ENCODE results near the gene HSD3B1. TPM values are rescaled to one million over a fixed set of nuclear protein-coding genes. Genes with fewer than 3 reads are reported as not detected.

Gene HSD3B1
- polyA plus RNA-seq, 3 donors = not detected

- intact Hi-C loops (cut with micrococcal nuclease) = no loop called here
- no peak overlapping the region for H3K27ac ChIP-seq (ENCODE audit: low read depth in 1 of 2, low read length in 2 of 2)
- 88% methylated on average over 1 of the region's 1 CpG for WGBS (ENCODE audit: insufficient coverage)
- no peaks in the 10 kb centered on the region for H3K4me1 ChIP-seq (ENCODE audit: control insufficient read depth in 1 of 2, insufficient read depth in 2 of 2, low read length in 2 of 2)
- no peaks in the 10 kb centered on the region for H3K36me3 Mint-ChIP-seq
- H4K20me1 ChIP-seq (ENCODE audit: insufficient read depth, low read length) = no peaks in the 10 kb centered on the region
- no peak overlapping the region for H3K9ac ChIP-seq (ENCODE audit: insufficient read depth, low read length, poor library complexity, severe bottlenecking)
- H3K27me3 ChIP-seq (ENCODE audit: control insufficient read depth in 2 of 2, insufficient read depth in 2 of 2, low read length in 2 of 2) = no peaks in the 10 kb centered on the region
- H2AFZ ChIP-seq (ENCODE audit: insufficient read depth, low read depth, low read length, poor library complexity, severe bottlenecking) = no peak overlapping the region
- H3K4me3 ChIP-seq (replicated peaks in 1 of 3; ENCODE audit: low read depth in 2 of 3, low read length in 3 of 3) = no peak overlapping the region
- H3K27ac Mint-ChIP-seq = no peak overlapping the region
- no peak for TF ChIP-seq CTCF (IDR thresholded peaks at IDR 0.05)
- no peak overlapping the region for H3K4me3 Mint-ChIP-seq
- peaks cover 4% of the 10 kb centered on the region for H3K4me1 Mint-ChIP-seq
- H3K79me2 ChIP-seq (ENCODE audit: insufficient read depth, low read length) = no peaks in the 10 kb centered on the region
- DNase-seq = no peak
- peaks cover 0 to 5% (median 5%) of the 10 kb centered on the region in 3 donors for H3K27me3 Mint-ChIP-seq (ENCODE audit: low read depth in 3 of 3)
- no peaks in the 10 kb centered on the region for H3K36me3 ChIP-seq (replicated peaks in 1 of 2; ENCODE audit: control insufficient read depth in 1 of 2, insufficient read depth in 2 of 2, low read length in 2 of 2)
- H3K9me3 Mint-ChIP-seq = peaks cover 0 to 3% (median 2%) of the 10 kb centered on the region in 7 donors
- H3K9me3 ChIP-seq (replicated peaks in 1 of 2; ENCODE audit: control insufficient read depth in 1 of 2, insufficient read depth in 1 of 2, low read length in 2 of 2) = no peaks in the 10 kb centered on the region
- no peak overlapping the region for H3K4me2 ChIP-seq (replicated peaks; ENCODE audit: extremely low read depth, low read length, poor library complexity, severe bottlenecking)
Measured at GRCh38 chr1:119469741-119470140, 37.3 kb upstream of the HSD3B1 start.

- Mint-ChIP-seq H3K27me3 (ENCODE audit: low read depth in 3 of 3) (peaks cover 0 to 5% (median 2%) of the 10 kb centered on the region in 3 donors), H3K27ac (no peak overlapping the region), H3K36me3 (no peaks in the 10 kb centered on the region), H3K4me3 (no peak overlapping the region), H3K4me1 (peaks cover 4% of the 10 kb centered on the region), H3K9me3 (peaks cover 0 to 3% (median 0%) of the 10 kb centered on the region in 7 donors)
- intact Hi-C loops (cut with micrococcal nuclease) = no loop called here
- H3K9ac ChIP-seq (ENCODE audit: insufficient read depth, low read length, poor library complexity, severe bottlenecking) = no peak overlapping the region
- no peaks in the 10 kb centered on the region for H4K20me1 ChIP-seq (ENCODE audit: insufficient read depth, low read length)
- no peak overlapping the region for H3K27ac ChIP-seq (ENCODE audit: low read depth in 1 of 2, low read length in 2 of 2)
- H2AFZ ChIP-seq (ENCODE audit: insufficient read depth, low read depth, low read length, poor library complexity, severe bottlenecking) = no peak overlapping the region
- H3K4me3 ChIP-seq (replicated peaks in 1 of 3; ENCODE audit: low read depth in 2 of 3, low read length in 3 of 3) = no peak overlapping the region
- H3K4me1 ChIP-seq (ENCODE audit: control insufficient read depth in 1 of 2, insufficient read depth in 2 of 2, low read length in 2 of 2) = no peaks in the 10 kb centered on the region
- no CpG with 5 or more reads among the region's 3 CpGs for WGBS (ENCODE audit: insufficient coverage)
- DNase-seq = no peak
- H3K4me2 ChIP-seq (replicated peaks; ENCODE audit: extremely low read depth, low read length, poor library complexity, severe bottlenecking) = no peak overlapping the region
- TF ChIP-seq CTCF (IDR thresholded peaks at IDR 0.05) = no peak
- H3K79me2 ChIP-seq (ENCODE audit: insufficient read depth, low read length) = no peaks in the 10 kb centered on the region
- no peaks in the 10 kb centered on the region for H3K27me3 ChIP-seq (ENCODE audit: control insufficient read depth in 2 of 2, insufficient read depth in 2 of 2, low read length in 2 of 2)
- no peaks in the 10 kb centered on the region for H3K9me3 ChIP-seq (replicated peaks in 1 of 2; ENCODE audit: control insufficient read depth in 1 of 2, insufficient read depth in 1 of 2, low read length in 2 of 2)
- H3K36me3 ChIP-seq (replicated peaks in 1 of 2; ENCODE audit: control insufficient read depth in 1 of 2, insufficient read depth in 2 of 2, low read length in 2 of 2) = no peaks in the 10 kb centered on the region
Measured at GRCh38 chr1:119470377-119470776, 36.6 kb upstream of the HSD3B1 start.
